Prostate gland (tissue), 2 donors: Measurements from ENCODE around the gene PCDHGB7.

Experiments
- CTCF ChIP-seq, 4 experiments: fragments of 200-600 bp in 2 of 4; fragments of 450-650 bp in 2 of 4; sonication (generic) in 2 of 4; IDR thresholded peaks; 1 replicate in 3 of 4; 2 replicates in 1 of 4; pipeline ENCODE4 v1.5.1; 2016 to 2019; ENCODE audit warnings: antibody characterized with exemption in 4 of 4, mild to moderate bottlenecking in 2 of 4, moderate library complexity in 2 of 4
- POLR2A ChIP-seq: fragments of 450-650 bp; IDR thresholded peaks from one replicate; pipeline ENCODE4 v1.6.1; 2016; ENCODE audit warnings: antibody characterized with exemption, mild to moderate bottlenecking
- POLR2AphosphoS5 ChIP-seq: sonication (generic); formaldehyde crosslinking; IDR thresholded peaks from one replicate; pipeline ENCODE4 v1.6.1; 2017; ENCODE audit warnings: antibody characterized with exemption

- TF ChIP-seq POLR2AphosphoS5 (no peak), CTCF (IDR thresholded peaks at IDR 0.05) (no peak), POLR2A (no peak)
Observed at GRCh38 chr5:141440341-141440740, 22.9 kb downstream of the PCDHGB7 start.
